Mononuclear cell (primary cell): ENCODE data around the gene RPRD1B. TPM values are rescaled to one million over a fixed set of nuclear protein-coding genes. Genes with fewer than 3 reads are reported as not detected.

Experiments
- H3K27me3 ChIP-seq: 2 replicates; pipeline ENCODE4 v1.6.0; 2011; ENCODE audit warnings: low read length, control low read depth; ENCODE audit not compliant: insufficient read depth
- H3K4me1 ChIP-seq: 2 replicates; pipeline ENCODE4 v1.5.1; 2011; ENCODE audit warnings: mild to moderate bottlenecking, low read length, control low read depth; ENCODE audit not compliant: insufficient read depth
- H3K4me3 ChIP-seq: 2 replicates; pipeline ENCODE4 v1.5.1; 2011; ENCODE audit warnings: mild to moderate bottlenecking, low read length, moderate library complexity
- H3K9me3 ChIP-seq: 2 replicates; pipeline ENCODE4 v1.5.1; 2011; ENCODE audit warnings: low read depth, mild to moderate bottlenecking, control low read depth, low read length
- total RNA-seq: library from RNA; depleted of rRNA; stranded (reverse); fragments of >200 nt; gene quantifications from one replicate; pipeline ENCODE4 v1.2.3, GENCODE V29; 2012

The RPRD1B gene
- total RNA-seq, 1 donor, result 69.2 TPM

DNA sequence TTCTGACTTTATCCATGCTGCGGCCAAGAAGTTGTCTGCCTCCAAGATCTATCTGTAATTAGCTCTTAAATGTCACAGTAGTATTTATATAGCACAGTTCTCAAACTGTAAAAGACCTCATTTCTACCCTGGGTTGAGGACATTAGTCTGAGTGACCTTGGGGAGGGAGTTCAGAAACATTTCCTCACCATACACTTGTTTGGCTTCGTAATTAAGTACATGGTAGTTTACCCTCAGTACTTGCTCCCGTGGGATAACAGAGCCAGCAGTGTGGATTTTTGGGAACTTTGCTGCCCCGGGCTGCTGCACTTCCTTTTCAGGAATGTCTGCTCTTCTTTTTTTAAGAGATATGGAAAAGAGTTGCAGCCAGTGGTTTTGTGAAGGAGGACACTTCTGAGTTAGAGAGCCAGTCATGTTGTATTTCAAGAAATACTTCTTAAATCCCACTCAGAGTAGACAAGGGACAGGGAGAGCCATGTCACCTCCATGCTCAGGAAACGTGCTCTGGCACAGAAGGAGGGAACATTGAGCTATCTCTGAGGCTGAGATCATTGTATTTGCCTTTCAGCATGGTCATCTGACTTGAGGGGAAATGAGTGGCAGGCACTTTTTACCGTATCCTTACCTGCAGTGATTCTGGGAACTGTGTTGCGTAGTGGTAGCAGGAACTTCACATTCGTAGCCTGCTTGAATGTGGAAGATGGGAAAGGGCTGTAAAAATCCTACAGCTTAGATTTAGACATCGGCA is 33.6 kb downstream of the RPRD1B start:
- Histone ChIP-seq H3K4me1 (no peaks in the 10 kb centered on the region), H3K4me3 (no peak overlapping the region), H3K9me3 (no peaks in the 10 kb centered on the region), H3K27me3 (no peaks in the 10 kb centered on the region)

DNA sequence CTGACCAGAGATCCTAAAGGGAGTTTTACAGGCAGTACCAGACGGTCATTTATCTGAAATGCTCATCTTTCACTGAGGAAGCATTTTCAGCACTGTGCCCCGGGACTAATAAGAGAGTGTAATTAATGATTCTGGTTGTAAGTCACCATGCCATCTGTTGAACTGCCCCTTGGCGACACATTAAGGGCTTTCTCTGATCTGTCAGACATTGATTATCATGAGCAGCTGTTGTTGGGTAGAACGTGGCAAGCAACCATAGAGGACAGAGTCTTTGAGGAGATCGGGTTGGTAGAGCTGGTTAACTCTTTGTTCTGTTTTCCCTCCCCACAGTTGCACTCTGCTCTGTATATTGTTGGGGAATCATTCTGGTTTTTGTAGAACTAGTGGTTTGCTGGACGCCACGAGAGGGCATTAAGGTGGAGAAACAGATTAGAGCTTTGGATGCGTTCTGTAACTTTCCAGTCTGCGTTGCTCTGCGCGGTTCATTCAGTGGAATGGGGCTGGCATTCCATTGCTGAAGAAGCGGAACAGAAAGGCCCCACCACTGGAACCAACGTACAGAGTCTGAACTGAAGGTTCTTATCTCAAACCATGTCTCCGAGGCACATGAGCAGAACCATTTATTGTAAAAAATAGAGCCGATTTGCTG is 34.3 kb downstream of the RPRD1B start:
- no peaks in the 10 kb centered on the region for H3K4me1 ChIP-seq
- H3K4me3 ChIP-seq, result no peak overlapping the region
- H3K9me3 ChIP-seq, result no peaks in the 10 kb centered on the region
- H3K27me3 ChIP-seq, result no peaks in the 10 kb centered on the region

DNA sequence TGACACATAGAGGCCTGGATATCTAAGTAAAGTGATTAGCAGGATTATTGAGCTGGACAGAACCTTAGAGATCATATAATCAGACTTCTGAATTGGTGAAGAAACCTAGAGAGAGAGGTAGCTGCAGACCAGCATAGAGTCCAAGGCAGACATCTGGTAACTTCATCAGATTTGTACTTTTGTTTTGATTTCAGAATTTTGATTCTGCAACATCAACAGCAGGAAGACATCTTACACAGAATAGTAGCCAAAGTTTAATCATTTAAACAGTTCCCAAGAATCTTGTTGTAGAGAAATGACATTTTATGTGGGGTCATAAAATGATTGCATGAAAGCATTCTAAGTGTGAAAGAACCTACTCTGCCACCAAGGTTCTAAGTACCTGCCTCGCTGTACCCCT is 39.4 kb downstream of the RPRD1B start:
- Histone ChIP-seq H3K4me1 (no peaks in the 10 kb centered on the region), H3K4me3 (no peak overlapping the region), H3K9me3 (no peaks in the 10 kb centered on the region)

DNA sequence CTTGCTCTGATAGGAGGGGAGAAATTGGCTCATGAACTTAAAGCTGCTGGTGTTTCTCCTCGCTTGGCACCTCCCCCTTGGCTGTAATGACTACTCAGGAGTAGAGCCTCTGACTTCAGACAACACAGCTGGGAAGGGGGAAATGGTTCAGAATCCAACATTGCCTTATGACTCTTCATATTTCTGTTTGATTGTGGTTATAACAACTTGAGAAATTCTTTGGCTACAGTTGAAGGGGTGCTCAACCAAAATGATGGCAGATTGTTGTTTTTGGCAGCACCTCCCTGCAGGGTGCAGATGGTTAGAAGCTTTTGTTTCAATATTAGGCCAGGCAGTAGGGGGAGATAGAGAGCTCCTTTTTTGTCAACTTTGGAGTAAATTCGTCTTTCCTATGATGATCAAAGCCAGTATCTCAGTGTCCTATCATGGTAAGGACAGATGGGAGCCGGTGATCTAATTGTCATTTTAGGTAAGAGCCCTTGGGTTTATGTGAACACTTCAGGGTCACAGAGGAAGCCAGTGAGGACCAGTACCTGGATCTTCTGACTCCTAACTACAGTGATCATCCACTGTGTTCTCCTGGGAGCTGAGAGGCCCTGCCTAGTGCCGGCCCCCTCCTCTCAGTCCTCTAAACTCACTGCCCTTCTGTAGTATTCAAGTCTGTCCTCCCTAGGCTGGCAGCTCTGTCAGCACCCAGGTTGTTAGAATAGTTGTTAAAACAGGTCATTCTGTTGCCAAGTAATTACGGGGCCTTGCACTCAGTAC is 39.9 kb downstream of the RPRD1B start:
- Histone ChIP-seq H3K9me3 (no peaks in the 10 kb centered on the region), H3K27me3 (no peaks in the 10 kb centered on the region)

More for the DNA sequence above, 39.4 kb downstream of the RPRD1B start:
- H3K27me3 ChIP-seq, result no peaks in the 10 kb centered on the region

DNA sequence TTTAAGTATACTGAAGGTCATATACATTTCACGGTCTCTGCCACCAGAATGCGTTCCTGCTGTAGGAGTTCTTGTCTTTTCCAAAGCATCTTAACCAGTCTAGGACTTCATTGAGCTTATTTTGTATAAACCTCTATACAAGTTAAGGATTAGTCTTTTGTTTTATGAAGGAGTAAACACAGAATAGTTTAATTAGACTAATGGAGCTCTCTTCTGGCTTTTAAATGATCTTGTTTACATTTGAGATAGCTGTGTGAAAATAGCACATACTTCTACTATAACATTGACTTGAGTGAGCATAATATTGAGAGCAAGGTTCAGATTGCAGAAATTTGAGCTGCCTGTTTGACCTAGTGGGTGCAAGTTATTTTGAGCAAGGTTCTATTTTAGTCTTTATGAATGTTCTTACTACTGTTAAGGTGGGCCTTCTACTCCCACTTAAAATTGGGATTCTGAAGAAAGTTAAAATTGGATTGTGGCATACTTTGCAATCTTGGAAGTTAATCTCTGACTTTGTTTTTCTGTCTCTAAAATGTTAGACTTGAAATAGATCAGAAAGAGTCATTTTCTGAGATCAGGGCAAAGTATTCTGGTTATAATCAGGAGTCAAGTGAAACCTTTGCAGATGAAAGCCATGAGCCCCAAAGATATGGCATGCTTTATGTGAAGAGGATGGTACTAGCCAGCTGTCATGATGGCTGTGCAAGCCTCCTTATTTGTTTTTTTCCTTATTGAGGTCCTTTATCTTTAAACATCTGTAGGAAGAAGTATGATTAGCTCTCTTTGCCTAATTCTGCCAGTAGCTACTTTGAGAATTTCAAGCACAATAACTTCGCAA is 41.8 kb downstream of the RPRD1B start:
- no peaks in the 10 kb centered on the region for H3K4me1 ChIP-seq
- no peak overlapping the region for H3K4me3 ChIP-seq
- H3K27me3 ChIP-seq, result no peaks in the 10 kb centered on the region
- no peaks in the 10 kb centered on the region for H3K9me3 ChIP-seq

More for the DNA sequence above, 39.9 kb downstream of the RPRD1B start:
- Histone ChIP-seq H3K4me1 (no peaks in the 10 kb centered on the region), H3K4me3 (no peak overlapping the region)

DNA sequence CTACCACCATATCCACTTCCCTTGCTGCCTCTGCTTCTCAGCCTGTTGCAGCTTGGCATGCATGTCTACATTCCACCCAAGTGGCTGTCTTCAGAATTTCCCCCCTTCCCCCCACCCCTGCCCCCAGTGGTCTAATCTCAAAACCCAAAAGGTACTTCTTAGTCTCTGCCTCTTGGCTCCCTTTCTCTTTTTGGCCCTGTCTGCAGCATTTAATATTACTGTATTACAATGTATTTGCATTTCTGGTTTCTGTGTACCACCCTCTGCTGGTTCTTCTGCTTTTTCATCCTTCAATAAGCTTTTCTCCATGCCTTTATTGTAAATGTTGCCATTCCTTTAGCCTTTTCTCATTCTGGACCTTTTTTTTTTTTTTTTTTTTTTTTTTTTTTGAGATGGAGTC is 43.0 kb downstream of the RPRD1B start:
- Histone ChIP-seq H3K4me3 (no peak overlapping the region), H3K9me3 (no peaks in the 10 kb centered on the region), H3K4me1 (no peaks in the 10 kb centered on the region)

DNA sequence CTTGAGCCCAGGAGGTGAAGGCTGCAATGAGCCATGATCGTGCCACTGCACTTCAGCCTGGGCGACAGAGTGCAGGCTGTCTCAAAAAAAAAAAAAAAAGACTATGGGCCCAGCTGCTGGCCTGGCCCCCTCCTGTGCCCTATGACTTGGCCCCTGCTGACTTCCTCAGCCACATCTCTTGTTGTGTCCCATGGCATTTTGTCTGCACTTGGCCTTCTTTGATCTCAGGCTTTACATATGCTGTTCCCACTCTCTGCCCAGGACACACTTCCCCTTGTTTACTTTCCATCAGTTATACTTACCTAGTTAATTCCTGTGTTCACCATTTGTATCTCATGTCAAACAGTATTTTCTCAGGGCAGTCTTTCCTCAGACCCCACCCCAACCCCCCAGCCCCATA is 44.5 kb downstream of the RPRD1B start:
- H3K4me3 ChIP-seq, result no peak overlapping the region
- no peaks in the 10 kb centered on the region for H3K27me3 ChIP-seq
- H3K9me3 ChIP-seq, result no peaks in the 10 kb centered on the region
- no peaks in the 10 kb centered on the region for H3K4me1 ChIP-seq

More for the DNA sequence above, 43.0 kb downstream of the RPRD1B start:
- no peaks in the 10 kb centered on the region for H3K27me3 ChIP-seq

DNA sequence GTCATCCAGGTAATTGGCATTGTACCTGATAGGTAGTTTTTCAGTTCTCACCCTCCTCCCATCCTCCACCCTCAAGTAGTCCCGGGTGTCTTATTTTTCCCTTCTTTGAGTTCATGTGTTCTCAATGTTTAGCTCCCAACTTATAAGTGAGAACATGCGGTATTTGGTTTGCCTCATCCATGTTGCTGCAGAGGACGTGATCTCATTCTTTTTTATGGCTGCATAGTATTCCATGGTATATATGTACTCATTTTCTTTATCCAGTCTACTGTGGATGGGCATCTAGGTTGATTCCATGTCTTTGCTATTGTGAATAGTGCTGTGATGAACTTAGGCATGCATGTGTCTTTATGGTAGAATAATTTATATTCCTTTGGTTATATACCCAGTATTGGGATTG is 45.8 kb downstream of the RPRD1B start:
- Histone ChIP-seq H3K4me3 (no peak overlapping the region), H3K9me3 (no peaks in the 10 kb centered on the region), H3K27me3 (no peaks in the 10 kb centered on the region), H3K4me1 (no peaks in the 10 kb centered on the region)

DNA sequence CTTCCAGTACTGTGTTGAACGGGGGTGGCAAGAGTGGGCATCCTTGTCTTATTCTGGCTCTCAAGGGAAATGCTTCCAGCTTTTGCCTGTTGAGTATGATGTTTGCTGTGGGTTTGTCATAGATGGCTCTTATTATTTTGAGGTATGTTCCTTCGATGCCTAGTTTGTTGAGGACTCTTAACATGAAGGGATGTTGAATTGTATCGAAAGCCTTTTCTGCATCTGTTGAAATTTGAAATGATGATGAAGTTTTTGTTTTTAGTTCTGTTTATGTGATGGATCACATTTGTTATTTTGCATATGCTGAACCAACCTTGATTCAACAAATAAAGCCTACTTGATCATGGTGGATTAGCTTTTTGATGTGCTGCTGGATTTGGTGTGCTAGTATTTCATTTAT is 48.0 kb downstream of the RPRD1B start:
- no peaks in the 10 kb centered on the region for H3K9me3 ChIP-seq
- no peaks in the 10 kb centered on the region for H3K4me1 ChIP-seq
- no peaks in the 10 kb centered on the region for H3K27me3 ChIP-seq
- no peak overlapping the region for H3K4me3 ChIP-seq

DNA sequence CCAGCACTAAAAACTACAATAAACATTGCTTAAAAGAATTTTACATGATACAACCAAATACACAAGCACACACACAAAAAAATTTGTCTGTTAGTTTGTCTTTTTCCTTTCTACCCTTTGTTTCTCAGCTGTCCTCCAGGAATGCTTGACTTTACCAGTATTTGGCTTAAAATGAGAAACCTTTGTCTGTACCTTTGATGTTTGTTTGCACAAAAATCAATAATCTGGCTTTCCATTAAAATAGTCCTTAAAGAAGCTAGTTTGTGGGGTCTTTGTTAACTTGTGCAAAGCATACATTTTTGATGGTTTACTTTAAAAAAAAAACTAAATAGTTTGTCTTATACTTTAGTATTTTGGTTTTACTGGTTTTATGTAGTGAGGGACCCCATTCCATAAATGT is 49.3 kb downstream of the RPRD1B start:
- H3K4me3 ChIP-seq, result no peak overlapping the region
- no peaks in the 10 kb centered on the region for H3K9me3 ChIP-seq
- no peaks in the 10 kb centered on the region for H3K4me1 ChIP-seq
- no peaks in the 10 kb centered on the region for H3K27me3 ChIP-seq

DNA sequence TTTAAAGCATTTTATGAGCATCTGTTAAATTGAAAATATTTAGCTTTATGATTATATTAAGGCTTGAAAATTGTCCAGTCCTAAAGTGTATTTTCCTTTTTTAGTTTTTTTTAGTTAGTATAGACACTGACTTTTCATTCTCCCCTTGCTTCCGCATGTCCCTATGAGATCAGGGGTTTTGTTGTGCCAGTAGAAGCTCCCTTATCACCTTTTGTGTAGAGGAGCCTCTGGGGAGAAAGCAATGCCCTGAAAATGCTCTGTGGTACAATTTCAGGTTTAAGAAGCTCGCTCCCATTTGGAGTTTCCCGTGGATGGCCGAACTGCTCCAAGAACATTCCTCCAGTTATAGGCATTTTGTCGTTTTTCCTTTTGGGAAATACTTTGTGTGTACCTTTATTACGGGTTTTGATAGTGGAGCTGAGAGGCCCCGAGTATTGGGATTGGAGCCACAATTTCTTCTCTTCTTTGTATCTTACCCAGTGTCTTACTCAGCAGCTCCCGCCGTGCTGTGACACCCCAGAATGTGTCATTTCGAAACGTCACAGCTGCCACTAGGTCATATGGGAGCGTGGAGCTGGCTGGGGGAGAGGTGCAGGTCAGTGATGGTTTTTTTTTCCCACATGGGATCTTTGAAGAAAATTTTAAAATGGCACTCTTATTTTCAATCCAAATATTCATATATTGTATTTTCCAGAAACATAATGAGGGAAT is 49.9 kb downstream of the RPRD1B start:
- H3K9me3 ChIP-seq, result no peaks in the 10 kb centered on the region
- no peaks in the 10 kb centered on the region for H3K4me1 ChIP-seq
- H3K27me3 ChIP-seq, result no peaks in the 10 kb centered on the region
- no peak overlapping the region for H3K4me3 ChIP-seq

DNA sequence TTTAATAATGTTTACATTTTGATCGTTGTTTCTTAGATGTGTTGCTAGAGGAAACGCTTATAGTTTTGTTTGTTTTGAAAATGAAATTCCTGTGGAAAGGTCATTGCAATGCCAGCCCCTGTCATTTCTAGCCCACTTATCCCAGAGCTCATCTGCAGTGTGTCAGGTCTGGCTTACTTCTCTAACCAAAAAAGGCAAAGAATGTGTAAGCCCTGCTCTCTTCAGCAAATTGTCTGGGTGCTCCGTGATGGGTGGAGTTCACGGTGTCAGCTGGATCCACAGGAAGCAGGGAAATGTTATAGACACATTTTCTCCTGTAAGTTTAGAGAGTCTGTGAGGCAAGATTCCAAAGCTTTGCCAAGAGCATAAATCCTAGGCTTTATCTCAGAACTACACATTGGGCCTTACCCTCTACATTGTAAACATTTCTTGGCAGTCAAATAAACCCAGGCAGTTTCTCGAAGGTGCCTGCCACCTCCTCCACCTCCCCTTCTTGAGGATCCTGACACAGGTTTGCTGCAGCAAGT is 50.9 kb downstream of the RPRD1B start:
- Histone ChIP-seq H3K9me3 (no peaks in the 10 kb centered on the region), H3K4me3 (no peak overlapping the region), H3K4me1 (no peaks in the 10 kb centered on the region), H3K27me3 (no peaks in the 10 kb centered on the region)

DNA sequence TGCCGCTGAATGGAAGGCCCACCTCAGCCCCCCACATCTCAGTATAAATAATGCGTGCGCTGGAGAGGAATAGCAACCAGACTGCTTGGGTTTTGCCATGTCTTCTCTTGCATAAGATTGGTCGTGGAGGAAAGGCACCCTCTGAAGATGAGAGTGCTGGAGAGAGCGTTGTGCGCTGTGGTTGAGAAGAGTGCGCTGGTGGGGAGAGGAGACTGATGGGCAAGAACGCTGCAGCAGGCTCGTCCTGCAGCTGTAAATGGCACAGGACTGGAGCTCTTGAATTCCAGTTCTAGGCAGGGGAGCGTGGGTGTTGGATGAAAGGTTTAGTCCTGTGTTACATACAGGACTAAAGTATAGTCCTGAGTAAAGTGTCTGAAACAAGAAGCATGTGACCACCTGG is 51.5 kb downstream of the RPRD1B start:
- Histone ChIP-seq H3K27me3 (no peaks in the 10 kb centered on the region), H3K4me3 (no peak overlapping the region), H3K9me3 (no peaks in the 10 kb centered on the region), H3K4me1 (no peaks in the 10 kb centered on the region)

DNA sequence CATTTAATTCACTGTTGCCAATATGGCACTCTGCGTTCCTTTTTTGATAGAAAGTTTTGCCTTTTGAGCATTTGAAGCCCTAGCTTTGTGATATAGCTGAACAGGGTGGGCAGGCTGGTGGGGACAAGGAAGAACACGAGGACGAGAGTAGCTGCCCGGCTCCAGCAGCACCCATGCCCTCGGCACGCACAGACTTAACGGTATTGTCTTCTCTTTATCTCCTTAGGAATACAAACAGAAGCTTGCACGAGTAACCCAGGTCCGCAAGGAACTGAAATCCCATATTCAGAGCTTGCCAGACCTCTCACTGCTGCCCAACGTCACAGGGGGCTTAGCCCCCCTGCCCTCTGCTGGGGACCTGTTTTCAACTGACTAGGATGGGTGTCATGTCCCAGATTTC is 56.0 kb downstream of the RPRD1B start:
- Histone ChIP-seq H3K4me1 (peaks cover 34% of the 10 kb centered on the region), H3K9me3 (no peaks in the 10 kb centered on the region), H3K27me3 (no peaks in the 10 kb centered on the region), H3K4me3 (no peak overlapping the region)
